Measurements from ENCODE around the gene MEGF6. TPM values are rescaled to one million over a fixed set of nuclear protein-coding genes. Genes with fewer than 3 reads are reported as not detected.
"Not testable (repeated sequence)": the region's sequence is repeated elsewhere in the genome, so short reads cannot be mapped to it uniquely, and the experiment has no call there.

The MEGF6 gene
- total and polyA plus RNA-seq, 12 donors = 0.15 to 29.2 (median 8.2) TPM

DNA sequence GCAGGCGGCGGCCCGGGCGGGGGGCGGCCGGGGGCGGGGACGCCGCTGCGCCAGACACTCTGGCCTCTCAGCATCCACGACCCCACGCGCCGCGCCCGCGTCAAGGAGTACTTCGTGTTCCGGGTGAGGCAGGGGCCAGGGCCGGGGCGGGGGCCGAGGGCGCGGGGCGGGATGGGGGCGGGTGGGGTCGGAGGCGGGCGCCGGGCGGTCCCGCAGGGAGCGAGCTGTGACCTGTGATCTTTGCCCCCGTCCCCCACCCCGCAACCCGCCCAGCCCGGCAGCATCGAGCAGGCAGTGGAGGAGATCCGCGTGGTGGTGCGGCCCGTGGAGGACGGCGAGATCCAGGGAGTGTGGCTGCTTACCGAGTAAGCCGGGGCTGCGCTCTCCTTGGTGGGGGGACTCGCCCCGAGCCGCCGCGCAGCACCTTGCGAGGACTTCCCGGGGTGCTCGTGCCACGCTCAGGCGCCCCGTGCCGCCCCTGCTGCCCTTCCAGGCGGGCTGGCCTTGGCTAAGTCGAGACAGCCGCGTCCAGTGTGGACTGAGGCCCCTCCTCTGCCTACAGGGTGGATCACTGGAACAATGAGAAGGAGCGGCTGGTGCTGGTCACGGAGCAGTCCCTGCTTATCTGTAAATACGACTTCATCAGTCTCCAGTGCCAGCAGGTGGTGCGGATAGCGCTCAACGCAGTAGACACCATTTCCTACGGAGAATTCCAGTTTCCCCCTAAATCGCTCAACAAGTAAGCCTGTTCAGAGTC is 14.0 kb upstream of the MEGF6 start:
- intact Hi-C loops (cut with DNase I) = no loop called here
- WGBS, 4 donors = 3 to 35% (median 4%) methylated on average over 3 to 69 of the region's 71 CpGs
- Histone ChIP-seq H3K4me3 (peak overlapping the region in 3 of 4 donors; percentile 23 to 100 (median 73)), H3K27me3 (no peaks in the 10 kb centered on the region), H3K36me3 (replicated peaks in 1 of 2) (peaks cover 0 to 31% of the 10 kb centered on the region in 2 donors), H3K9me3 (replicated peaks in 1 of 3) (no peaks in the 10 kb centered on the region), H3K27ac (peak overlapping the region in 4 of 5 donors; percentile 52 to 97 (median 82)), H3K4me1 (replicated peaks in 1 of 2) (peaks cover 15 to 32% of the 10 kb centered on the region in 2 donors)
- TF ChIP-seq, protein P1, sequence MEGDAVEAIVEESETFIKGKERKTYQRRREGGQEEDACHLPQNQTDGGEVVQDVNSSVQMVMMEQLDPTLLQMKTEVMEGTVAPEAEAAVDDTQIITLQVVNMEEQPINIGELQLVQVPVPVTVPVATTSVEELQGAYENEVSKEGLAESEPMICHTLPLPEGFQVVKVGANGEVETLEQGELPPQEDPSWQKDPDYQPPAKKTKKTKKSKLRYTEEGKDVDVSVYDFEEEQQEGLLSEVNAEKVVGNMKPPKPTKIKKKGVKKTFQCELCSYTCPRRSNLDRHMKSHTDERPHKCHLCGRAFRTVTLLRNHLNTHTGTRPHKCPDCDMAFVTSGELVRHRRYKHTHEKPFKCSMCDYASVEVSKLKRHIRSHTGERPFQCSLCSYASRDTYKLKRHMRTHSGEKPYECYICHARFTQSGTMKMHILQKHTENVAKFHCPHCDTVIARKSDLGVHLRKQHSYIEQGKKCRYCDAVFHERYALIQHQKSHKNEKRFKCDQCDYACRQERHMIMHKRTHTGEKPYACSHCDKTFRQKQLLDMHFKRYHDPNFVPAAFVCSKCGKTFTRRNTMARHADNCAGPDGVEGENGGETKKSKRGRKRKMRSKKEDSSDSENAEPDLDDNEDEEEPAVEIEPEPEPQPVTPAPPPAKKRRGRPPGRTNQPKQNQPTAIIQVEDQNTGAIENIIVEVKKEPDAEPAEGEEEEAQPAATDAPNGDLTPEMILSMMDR (IDR thresholded peaks at IDR 0.05) = no peak
- peak in 1 of 2 donors; percentile 80 for TF ChIP-seq POLR2A (IDR thresholded peaks at IDR 0.05)
- DNase-seq = peak; percentile 39 to 85 (median 67)

GRCh38 chr1:3624200-3625136 is 13.2 kb upstream of the MEGF6 start, which contains the start of gene TPRG1L:
Gene TPRG1L, plus strand, starts transcription at chr1:3625015. Its CDS starts 58 bp downstream, at chr1:3625073.
- TF ChIP-seq POLR2A (IDR thresholded peaks at IDR 0.05) = peak in 1 of 2 donors; percentile 49
- TF ChIP-seq, protein P1 (IDR thresholded peaks at IDR 0.05) = peak in 1 of 6 experiments; percentile 8
- Histone ChIP-seq H3K36me3 (replicated peaks in 1 of 2) (peaks cover 0 to 23% of the 10 kb centered on the region in 2 donors), H3K27ac (peak within 1 kb of the TSS in 4 of 5 donors; percentile 52 to 97 (median 82)), H3K27me3 (no peaks in the 10 kb centered on the region), H3K9me3 (replicated peaks in 1 of 3) (no peaks in the 10 kb centered on the region), H3K4me3 (peak within 1 kb of the TSS; percentile 26 to 100 (median 50)), H3K4me1 (replicated peaks in 1 of 2) (peaks cover 15 to 32% of the 10 kb centered on the region in 2 donors)
- intact Hi-C loops (cut with DNase I) = no loop called here
- WGBS, 4 donors = 0 to 1% (median 1%) methylated on average over 27 to 108 of the region's 108 CpGs
- DNase-seq = peak; percentile 98 to 99 (median 98)

DNA sequence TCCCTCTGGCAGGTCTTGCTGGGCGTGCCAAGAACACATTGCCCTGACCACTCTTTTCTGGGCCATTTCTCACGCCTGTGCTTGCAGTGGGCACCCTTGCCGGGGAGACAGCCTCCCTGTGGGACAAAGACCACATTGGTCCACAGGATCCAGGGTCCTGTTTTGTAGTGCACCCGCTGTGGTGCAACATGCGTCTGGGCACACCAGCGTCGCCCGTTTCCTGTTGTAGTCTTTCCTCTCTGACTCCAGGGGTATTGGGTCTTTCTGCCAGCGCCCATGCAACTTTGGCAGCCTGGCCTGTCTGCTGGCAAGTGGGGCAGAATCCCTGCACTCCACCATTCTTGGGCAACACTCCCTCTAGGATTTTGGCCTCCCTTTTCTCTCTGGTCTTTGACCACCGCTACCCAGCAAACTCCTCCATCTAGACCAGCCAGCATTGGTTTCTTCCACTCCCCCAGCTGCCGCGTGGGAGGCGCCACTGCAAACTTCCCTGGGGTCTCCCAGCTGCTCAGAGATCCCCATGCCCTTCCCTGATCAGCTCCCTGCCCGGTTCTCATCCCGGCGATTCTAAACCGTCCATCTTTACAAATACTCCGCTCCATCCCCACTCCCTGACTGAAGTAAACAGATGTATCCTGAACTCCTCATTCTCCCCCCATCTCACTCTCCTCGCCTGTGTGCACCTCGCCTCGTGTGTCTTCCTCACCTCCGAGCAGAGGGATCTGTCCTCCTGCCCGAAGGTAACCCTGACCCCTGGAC is 12.3 kb upstream of the MEGF6 start:
- TF ChIP-seq, protein P1 (IDR thresholded peaks at IDR 0.05) = no peak
- TF ChIP-seq POLR2A (IDR thresholded peaks at IDR 0.05) = no peak
- H3K9me3 ChIP-seq (replicated peaks in 1 of 3) = no peaks in the 10 kb centered on the region
- DNase-seq = no peak
- peaks cover 15 to 35% of the 10 kb centered on the region in 2 donors for H3K4me1 ChIP-seq (replicated peaks in 1 of 2)
- peaks cover 0 to 15% of the 10 kb centered on the region in 2 donors for H3K36me3 ChIP-seq (replicated peaks in 1 of 2)
- intact Hi-C loops (cut with DNase I) = no loop called here
- H3K27ac ChIP-seq = peak overlapping the region in 1 of 5 donors; percentile 97
- H3K27me3 ChIP-seq = no peaks in the 10 kb centered on the region
- peak overlapping the region; percentile 26 to 100 (median 48) for H3K4me3 ChIP-seq
- 31 to 36% (median 35%) methylated on average over 21 to 23 of the region's 23 CpGs for WGBS, 4 donors

- H3K27me3 ChIP-seq; H3K36me3 ChIP-seq (replicated peaks in 1 of 2); H3K27ac ChIP-seq; intact Hi-C loops (cut with DNase I); H3K4me3 ChIP-seq; H3K9me3 ChIP-seq (replicated peaks in 1 of 3); DNase-seq: not testable (repeated sequence)
- 73 to 90% (median 85%) methylated on average over 9 of the region's 9 CpGs for WGBS, 4 donors
- H3K4me1 ChIP-seq (replicated peaks in 1 of 2) = peaks cover 15 to 35% of the 10 kb centered on the region in 2 donors
These were observed 10.8 kb upstream of the MEGF6 start for GRCh38 chr1:3622102-3622501.

Data from adrenal gland (tissue), 12 donors.